ENCODE data around the gene ANXA4. TPM values are rescaled to one million over a fixed set of nuclear protein-coding genes. Genes with fewer than 3 reads are reported as not detected.

ANXA4 gene
- total and polyA plus RNA-seq, 2 of the 13 experiments (the other 11 are each of a cell fraction or from before 2014, with no cell fraction given) = 155 to 168 TPM

- no peak overlapping the region for H3K4me3 ChIP-seq (replicated peaks in 1 of 3; ENCODE audit: insufficient read depth in 1 of 3, low read depth in 2 of 3, low read length in 3 of 3)
- no peak overlapping the region for H3K27ac ChIP-seq (ENCODE audit: extremely low read length, insufficient read depth, low read length)
- no peak for DNase-seq (ENCODE audit: low spot score)
- no TSS peak for BruUV-seq (replicated peaks)
- TF ChIP-seq RXRA (CRISPR knock-in tag; IDR thresholded peaks at IDR 0.05) (no peak), ZNF878 (CRISPR knock-in tag; IDR thresholded peaks at IDR 0.05) (no peak), CEBPB (IDR thresholded peaks at IDR 0.05; ENCODE audit: borderline replicate concordance, low read depth, low read length) (peak; percentile 16; the same call in 1 of the 2 replicates), HDAC1 (CRISPR knock-in tag; IDR thresholded peaks at IDR 0.05) (no peak), MTF1 (CRISPR knock-in tag; IDR thresholded peaks at IDR 0.05) (no peak)
- no peak overlapping the region for H3K4me2 ChIP-seq (ENCODE audit: low read depth, low read length)
- no peaks in the 10 kb centered on the region for H4K20me1 ChIP-seq (ENCODE audit: insufficient read depth, low read length)
- CTCF ChIA-PET (ENCODE audit: low intra/inter-chr PET ratio, low total read pairs) = no interaction called here
- peaks cover 22 to 66% of the 10 kb centered on the region in 2 experiments for H3K36me3 ChIP-seq (replicated peaks in 1 of 2; ENCODE audit: control insufficient read depth in 1 of 2, insufficient read depth in 2 of 2, low read length in 2 of 2)
- no peaks in the 10 kb centered on the region for H3K4me1 ChIP-seq (ENCODE audit: insufficient read depth, low read length)
- intact Hi-C loops (cut with micrococcal nuclease; ENCODE audit: unreplicated experiment) = no loop called here
- no peak for FAIRE-seq
- 95% methylated on average over 9 of the region's 9 CpGs for WGBS (ENCODE audit: low lambda C conversion rate)
- no peak for ATAC-seq
- H3K27me3 ChIP-seq (ENCODE audit: control insufficient read depth in 1 of 2, insufficient read depth in 2 of 2, low read length in 2 of 2) = no peaks in the 10 kb centered on the region
- no peaks in the 10 kb centered on the region for H3K79me2 ChIP-seq (ENCODE audit: insufficient read depth, low read length)
- POLR2A ChIA-PET = interaction anchor here (0.7 kb wide), 1 partner anchor 70 kb away, joined by 3 read pairs; no protein-coding TSS in a partner anchor
- H3K9ac ChIP-seq (ENCODE audit: insufficient read depth, low read depth, low read length) = no peak overlapping the region
- no peak overlapping the region for H2AFZ ChIP-seq (ENCODE audit: low read length)
- H3K9me3 ChIP-seq (ENCODE audit: low read length) = no peaks in the 10 kb centered on the region
- in situ Hi-C loops (cut with HindIII; ENCODE audit: extremely low pct_ligation_motif_present, low pct_unique_long_range_greater_than_20kb) = no loop called here
Measured at GRCh38 chr2:69846182-69847067, 104.5 kb downstream of the ANXA4 start.

GRCh38 chr2:69847068-69847828, 105.3 kb downstream of the ANXA4 start:
- no TSS peak for BruUV-seq (replicated peaks)
- Histone ChIP-seq H3K27ac (ENCODE audit: extremely low read length, insufficient read depth, low read length) (no peak overlapping the region), H3K4me2 (ENCODE audit: low read depth, low read length) (no peak overlapping the region), H3K9ac (ENCODE audit: insufficient read depth, low read depth, low read length) (no peak overlapping the region), H2AFZ (ENCODE audit: low read length) (no peak overlapping the region), H4K20me1 (ENCODE audit: insufficient read depth, low read length) (no peaks in the 10 kb centered on the region), H3K27me3 (ENCODE audit: control insufficient read depth in 1 of 2, insufficient read depth in 2 of 2, low read length in 2 of 2) (no peaks in the 10 kb centered on the region), H3K36me3 (replicated peaks in 1 of 2; ENCODE audit: control insufficient read depth in 1 of 2, insufficient read depth in 2 of 2, low read length in 2 of 2) (peaks cover 24 to 65% of the 10 kb centered on the region in 2 experiments), H3K9me3 (ENCODE audit: low read length) (no peaks in the 10 kb centered on the region), H3K4me3 (replicated peaks in 1 of 3; ENCODE audit: insufficient read depth in 1 of 3, low read depth in 2 of 3, low read length in 3 of 3) (no peak overlapping the region), H3K4me1 (ENCODE audit: insufficient read depth, low read length) (no peaks in the 10 kb centered on the region), H3K79me2 (ENCODE audit: insufficient read depth, low read length) (no peaks in the 10 kb centered on the region)
- ChIA-PET CTCF (ENCODE audit: low intra/inter-chr PET ratio, low total read pairs) (no interaction called here), POLR2A (no interaction called here)
- 96% methylated on average over 5 of the region's 5 CpGs for WGBS (ENCODE audit: low lambda C conversion rate)
- ATAC-seq = no peak
- no peak for FAIRE-seq
- in situ Hi-C loops (cut with HindIII; ENCODE audit: extremely low pct_ligation_motif_present, low pct_unique_long_range_greater_than_20kb) (no loop called here), intact Hi-C loops (cut with micrococcal nuclease; ENCODE audit: unreplicated experiment) (no loop called here)
- TF ChIP-seq CREB1 (IDR thresholded peaks at IDR 0.05) (peak; percentile 8; the same call in 1 of the 2 replicates), CREB1 (CRISPR knock-in tag; IDR thresholded peaks at IDR 0.05) (no peak), ATF7 (IDR thresholded peaks at IDR 0.05) (peak; percentile 77), ATF7 (CRISPR knock-in tag; IDR thresholded peaks at IDR 0.05) (no peak), SP4 (CRISPR knock-in tag; IDR thresholded peaks at IDR 0.05) (no peak)
- DNase-seq (ENCODE audit: low spot score) = no peak

Measured in HepG2 (cell line).